ENCODE results near the gene TMC6.
"Not testable (repeated sequence)": the region's sequence is repeated elsewhere in the genome, so short reads cannot be mapped to it uniquely, and the experiment has no call there.

Gene TMC6

DNA sequence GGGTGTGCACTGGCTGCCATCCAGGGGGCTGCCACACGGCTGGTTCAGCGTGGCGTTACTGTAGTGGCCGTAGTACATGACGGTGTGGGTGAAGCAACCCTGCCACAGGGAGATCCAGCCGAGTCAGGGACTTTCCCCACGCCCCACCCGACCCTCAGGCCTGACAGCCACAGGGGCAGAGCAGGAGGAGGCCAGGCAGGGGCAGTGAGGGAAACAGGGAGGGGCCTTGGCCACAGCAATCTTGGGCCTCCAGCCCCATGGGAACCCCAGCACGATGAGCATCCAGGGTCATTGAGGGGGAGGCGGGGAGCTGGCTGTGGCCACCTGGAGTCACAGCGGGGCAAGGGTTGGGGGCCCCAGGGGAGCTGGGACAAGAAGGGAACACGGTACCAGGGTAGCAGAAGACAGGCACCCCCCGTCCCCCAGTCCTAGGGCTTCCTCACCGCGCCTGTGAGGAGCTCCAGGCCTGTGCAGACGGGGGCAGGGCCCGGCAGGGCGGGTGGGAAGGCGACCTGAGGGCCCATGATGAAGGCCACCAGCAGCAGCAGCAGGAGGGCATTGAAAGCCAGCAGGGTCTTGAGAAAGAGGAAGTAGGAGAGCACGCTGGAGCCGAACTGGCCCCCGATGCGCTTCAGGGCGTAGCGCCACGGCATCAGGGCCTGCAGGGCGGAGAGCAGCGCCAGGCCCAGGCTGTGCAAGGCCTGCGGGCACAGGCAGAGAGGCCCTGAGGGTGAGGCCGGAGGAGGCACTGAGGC is 4.3 kb downstream of the TMC6 start:
- peak in 1 of 56 donors; percentile 23 for DNase-seq

DNA sequence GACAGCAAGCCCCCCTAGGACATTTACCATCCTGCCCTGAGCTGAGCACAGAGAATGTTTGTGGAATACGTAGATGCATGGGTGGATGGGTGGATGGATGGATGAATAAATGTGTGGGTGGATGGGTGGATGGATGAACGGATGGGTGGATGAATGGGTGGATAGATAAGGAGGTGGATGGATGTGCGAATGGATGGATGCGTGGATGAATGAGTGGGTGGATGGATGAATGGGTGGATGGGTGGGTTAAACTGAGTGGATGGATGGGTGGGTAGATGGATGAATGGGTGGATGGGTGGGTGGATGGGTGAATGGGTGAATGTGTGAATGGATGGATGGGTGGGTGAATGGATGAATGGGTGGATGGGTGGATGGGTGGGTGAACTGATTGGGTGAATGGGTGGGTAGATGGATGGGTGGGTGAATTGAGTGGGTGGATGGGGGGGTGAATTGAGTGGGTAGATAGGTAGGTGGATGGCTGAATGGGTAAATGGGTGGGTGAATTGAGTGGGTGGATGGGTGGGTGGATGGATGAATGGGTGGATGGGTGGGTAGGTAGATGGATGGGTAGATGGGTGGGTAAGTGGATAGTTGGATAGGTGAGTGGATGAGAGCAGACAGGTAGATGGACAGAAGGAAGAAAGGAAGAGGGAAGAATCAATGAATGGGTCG is 5.2 kb downstream of the TMC6 start:
- DNase-seq = no peak

DNA sequence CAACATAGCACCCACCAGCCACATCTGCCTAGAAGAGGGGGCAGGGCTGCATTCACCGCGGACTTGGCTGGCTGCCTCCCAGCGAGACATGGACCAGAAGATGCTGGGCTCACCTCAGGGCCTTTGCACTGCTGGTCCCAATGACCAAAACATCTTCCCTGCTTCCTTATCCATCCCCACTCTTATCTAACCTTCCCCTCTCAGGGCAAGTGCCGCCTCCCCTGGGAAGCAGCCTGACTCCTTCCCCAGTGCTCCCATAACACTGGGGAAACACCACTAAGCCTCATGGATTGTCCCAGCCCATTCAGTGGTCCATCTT is 5.7 kb downstream of the TMC6 start:
- DNase-seq = no peak

DNA sequence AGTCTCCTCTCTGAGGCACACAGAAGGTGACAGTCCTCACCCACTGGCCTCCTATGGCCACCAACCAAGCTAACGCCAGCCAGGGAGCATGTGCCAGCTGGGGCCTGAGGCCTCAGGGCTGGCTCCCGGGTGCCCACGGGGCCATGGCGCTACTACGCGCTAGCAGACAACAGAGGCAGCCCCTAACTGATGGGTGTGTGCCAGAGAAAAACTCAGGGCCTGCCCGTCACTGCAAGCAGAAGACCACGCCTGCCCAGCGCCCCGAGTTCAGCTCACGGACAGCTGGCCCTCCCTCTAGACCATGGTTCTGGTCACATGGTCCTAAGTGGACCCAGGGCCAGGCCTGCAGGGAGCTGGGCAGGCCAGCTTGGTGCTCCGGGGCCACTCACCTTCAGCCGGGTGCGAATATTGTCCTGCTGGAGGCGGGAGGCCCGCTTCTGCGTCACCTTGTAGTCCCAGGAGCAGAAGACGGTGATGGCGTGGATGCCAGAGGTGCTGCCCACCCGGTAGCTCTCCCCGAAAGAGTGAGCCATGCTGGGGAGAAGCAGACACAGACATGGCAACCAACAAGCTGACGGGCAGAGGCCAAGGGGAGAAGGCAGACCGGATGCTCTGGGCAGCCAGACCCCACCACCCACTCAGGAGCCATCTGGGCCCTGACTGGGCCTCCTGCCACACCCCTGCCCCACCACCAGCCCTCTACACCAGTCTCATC is 6.2 kb downstream of the TMC6 start:
- no peak for DNase-seq

DNA sequence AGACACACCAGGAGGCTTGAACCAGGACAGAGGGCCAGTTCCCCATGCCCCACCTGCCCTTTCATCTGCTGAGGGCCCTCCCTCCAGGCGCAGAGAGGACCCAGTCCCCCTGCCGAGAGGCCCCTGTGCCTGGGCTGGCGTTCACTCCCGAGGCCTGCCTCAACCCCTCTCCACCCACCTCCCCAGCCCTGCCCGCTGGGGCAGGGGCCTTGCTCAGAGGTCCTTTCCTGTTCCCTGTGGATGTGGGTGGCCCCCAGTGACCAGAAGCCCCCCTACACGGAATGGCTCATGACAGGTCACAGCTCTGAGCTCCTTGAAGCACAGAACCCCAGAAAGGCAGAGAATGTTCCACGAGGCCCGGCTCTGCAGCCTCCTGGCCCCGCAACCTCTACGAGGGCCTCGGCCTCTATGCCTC is 6.7 kb downstream of the TMC6 start:
- DNase-seq = no peak

DNA sequence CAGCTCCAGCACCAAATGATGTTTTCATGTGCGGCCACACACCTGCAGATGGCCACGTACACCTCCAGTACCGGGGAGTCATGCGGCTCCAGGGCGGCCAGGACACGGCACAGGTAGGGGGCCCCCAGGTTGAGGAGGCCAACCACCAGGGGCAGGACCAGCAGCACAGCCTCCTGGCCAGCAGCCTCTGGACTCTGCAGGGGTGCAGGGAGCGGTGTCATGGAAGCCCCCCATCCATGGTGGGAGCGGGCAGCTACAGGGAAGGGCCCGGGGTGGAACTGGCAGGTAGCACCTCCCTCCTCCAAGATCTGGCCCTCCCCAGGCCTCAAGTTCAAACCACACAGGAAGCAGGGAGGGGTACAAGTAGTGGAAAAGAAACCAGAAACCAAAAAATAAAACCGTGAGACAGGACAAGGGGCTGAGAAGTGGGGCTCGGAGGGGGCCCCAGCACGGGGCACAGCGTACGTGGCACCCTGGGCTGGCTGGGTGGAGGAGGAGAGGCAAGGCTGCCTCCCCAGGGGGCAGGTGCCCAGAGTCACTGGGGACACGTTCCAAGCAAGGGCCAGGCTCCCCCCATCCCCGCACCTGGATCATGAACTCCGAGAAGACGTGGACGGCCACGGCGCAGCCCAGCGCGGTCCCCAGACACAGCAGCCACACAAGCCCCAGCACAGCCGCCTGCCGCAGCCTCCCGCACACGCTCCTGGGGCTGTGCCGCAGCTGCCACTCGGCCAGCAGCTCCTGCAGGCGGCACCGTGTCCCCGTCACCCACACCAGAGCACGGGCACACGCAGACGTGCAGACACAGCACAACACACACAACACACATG is 7.4 kb downstream of the TMC6 start:
- no peak for DNase-seq

DNA sequence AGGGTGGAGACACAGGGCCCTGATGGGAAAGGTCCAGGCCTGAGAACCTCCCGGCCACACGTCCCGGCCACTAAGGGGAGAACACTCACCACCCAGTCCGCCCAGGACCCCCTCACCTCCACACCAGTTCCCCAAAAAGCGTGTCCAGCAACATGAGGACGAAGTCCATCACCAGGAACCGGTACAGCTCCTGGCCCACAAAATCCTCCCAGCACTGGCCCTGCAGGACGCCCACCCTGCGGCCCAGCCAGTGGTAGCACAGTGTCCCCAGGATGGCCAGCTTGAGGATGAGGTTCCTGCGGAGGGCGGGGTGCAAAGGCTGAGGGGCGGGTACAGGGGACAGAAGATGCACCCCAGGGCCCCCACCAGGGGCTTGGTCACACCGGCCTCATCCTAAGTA is 8.0 kb downstream of the TMC6 start:
- DNase-seq = no peak

DNA sequence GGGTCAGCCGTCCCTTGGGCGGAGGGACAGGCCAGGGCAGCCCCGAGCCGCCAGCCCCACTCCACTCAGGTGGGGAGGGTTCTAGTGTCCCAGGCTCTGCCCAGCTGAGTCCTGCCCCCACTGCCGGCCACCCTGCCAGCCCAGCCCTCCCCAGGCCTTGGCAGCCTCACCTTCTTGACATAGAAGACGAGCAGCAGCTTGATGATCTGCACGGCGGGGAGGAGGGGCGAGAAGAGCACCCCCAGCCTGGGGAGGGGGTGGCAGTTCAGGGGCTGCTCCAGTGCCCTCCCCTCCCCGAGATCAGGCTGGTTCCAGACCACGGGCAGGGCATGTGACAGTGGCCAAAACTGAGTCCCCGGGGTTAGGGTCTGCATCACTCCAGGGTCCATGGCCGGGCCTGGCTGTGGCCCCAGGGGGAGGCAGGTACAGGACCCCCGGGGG is 9.7 kb downstream of the TMC6 start:
- DNase-seq = no peak

DNA sequence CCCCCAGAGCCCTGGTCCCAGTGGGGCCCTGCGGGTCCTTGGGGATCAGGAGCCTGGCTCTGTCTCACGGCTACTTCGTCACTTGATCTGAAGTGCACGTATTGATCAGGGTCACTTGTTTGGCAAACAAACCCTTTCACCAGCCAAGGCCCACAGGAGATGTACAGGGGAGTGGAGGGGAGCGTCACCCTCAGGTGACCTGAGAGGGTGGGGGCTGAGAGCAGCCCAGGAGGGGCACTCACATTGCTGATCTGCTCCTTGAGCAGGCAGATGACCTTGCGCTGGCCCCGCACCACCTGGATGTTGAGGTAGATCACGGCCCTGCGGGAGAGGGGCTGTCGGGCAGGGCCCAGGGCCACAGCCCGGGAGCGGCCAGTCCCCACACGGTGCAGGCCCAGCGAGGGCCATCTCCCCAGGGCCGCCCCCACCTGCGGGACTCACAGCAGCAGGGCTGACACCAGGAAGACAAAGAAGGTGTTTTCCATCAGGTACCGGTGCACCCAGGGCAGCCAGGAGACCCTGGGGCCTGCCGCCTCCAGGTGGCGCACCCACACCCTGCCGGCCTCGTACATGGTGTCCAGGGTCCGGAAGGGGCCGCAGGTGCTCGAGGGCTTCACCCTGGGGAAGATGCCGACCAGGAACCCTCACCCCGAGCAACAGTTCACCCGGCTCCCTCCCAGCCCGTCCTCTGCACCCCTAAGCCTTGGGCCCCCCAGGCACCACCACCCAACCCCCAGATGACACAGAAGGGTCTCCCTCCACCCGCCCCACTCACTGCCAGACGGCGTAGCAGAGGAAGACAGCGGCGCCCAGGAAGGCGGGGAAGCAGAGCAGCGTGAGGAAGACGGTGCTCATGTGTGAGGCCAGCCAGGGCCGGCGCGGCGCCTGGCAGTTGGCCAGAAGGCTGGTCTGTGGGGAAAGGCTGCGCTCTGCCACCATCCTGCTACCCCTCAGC is 11.3 kb downstream of the TMC6 start:
- peak in 25 of 56 donors; percentile 16 to 73 (median 43) for DNase-seq

DNA sequence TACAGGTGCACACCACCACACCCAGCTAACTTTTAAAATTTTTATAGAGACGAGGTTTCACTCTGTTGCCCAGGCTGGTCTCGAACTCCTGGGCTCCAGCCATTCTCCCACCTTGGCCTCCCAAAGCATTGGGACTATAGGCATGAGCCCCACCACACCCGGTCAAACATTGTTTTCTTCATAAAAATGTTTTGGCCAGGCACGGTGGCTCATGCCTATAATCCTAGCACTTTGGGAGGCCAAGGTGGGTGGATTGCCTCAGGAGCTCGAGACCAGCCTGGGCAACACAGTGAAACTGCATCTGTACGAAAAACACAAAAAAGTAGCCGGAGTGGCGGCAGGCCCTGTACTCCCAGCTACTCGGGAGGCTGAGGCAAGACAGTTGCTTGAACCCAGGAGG is 12.1 kb downstream of the TMC6 start:
- DNase-seq = no peak

DNA sequence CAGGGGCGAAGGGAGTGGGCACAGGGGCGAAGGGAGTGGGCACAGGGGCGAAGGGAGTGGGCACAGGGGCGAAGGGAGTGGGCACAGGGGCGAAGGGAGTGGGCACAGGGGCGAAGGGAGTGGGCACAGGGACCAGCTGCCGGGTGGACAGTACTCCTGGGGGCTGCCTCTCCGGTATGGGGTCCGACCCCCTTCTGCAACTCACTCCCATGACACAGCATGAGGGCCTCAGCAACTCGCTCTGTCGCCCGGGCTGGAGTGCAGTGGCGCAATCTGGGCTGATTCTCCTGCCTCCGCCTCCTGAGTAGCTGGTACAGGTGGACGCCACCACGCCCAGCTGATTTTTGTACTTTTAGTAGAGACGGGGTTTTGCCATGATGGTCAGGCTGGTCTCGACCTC is 12.8 kb downstream of the TMC6 start:
- DNase-seq = not testable (repeated sequence)

DNA sequence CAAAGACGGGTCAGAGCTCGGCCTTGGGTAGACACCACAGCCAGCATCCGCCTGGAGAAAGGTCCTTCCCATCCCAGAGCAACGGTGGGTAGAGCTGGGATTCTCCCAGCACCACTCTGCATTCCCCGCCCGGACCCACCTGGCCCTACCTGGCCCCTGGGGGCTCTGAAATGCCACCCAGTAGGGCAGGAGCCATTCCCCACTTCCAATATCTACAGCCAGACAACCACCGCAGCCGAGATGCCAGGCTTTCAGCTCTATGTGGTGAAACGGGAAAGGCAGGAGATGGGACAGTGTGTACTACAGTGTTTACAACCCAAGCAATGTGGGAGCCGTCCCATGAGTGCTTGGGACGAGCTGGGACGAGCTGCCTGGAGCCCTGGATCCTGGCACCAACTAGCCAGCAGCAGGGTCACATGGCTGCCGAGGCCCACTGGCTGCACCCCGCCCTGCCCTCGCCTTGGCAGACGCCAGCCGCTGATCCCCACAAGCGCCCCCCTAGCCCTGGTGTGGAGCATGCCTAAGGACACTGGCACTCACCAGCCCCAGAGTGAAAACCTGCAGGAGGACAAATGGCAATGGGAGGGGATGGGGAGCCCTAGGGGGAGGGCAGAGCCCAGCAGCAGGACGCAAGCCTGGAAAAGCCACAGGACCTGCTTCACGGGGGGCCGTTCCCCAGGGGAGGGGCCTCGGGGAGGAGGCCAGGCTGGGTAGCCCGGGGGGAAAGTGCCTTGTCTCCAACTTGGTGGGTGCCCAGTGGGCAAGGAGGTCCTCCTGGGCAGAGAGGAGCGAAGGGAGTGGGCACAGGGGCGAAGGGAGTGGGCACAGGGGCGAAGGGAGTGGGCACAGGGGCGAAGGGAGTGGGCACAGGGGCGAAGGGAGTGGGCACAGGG is 13.5 kb downstream of the TMC6 start:
- peak in 55 of 56 donors; percentile 41 to 96 (median 87) for DNase-seq

DNA sequence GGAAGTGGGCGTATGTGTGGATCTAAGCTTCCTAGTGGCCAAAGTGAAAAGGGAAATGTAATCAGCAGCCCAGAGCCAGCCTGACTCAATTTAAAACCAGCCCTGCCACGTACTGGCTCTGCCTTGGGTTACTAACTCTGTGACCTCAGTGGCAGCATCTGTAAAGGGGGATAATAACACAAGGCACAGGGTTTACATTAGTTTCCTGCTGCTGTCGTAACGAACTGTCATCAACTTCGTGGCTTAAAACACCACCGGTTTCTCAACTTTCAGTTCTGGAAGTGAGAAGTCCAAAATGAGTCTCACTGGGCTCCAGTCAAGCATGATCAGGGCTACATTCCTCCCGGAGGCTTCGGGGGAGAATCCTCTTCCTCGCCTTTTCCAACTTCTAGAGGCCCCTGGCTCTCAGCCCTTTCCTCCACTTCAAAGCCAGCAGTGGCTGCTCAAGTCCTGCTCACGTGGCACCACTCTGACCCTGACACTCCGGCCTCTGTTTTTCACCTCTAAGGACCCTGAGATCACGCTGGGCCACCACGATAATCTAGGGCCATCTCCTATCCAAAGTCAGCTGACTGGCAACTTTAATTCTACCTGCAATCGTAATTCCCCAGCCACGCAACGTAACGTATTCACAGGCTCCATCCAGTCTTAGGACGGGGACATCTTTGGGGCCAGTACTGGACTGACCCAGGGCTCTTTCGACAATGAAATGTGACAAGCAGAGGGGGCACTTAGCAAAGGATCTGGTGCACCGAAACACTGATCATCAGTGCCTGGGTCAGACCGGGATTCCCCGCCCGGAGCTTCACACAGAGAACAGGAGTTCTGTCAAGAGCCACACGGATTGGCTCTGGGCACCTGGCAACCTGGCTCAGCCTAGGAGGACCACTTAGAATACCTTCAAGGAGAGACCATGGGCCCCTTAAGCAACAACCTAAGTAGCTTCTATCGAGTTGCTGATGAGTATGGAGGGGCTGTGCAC is 14.5 kb downstream of the TMC6 start:
- DNase-seq = no peak

DNA sequence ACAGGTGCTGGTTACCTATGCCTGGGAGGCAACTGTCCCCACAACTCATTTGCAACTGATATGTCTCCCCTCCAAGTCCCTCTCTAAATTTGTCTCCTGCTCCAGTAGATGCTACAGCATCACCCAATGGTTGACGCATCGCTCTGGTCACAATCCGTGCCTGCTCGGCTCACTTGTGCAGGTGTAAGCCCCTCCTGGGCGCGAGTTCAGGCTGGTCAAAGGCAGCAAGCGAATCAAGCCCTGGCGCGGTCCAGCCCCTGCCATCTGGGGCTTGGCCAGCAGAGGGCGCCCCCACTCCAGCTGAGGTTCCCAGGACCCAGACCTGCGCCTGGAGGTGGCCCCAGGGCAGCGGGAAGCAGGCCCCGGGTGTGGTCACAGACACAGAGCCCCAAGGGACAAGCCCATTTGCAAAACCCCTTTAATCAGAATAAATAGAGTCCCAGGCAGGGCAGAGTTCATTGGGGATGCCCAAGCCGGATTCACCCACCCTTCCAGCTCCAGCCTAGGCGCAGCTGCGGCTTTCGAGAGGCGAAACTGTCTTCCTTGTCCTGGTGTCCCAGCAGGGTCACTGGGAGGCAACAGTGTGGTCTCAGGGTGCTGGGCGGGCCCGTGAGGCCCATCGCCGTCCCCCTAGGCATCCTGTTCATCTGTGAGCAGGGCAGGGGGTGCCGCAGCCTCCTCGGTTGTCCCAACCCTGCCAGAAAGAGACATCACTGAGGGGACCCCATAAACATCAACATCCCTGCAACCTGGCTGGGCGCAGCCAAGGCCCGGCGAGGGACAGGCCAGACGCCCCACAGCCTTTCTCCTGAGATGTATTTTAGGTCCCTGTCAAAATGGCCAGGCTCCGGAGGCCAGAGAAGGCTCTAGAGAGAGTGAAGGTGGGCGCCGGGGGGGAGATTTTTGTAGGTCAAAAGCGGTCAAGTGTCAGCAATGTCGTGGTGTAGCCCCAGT is 15.8 kb downstream of the TMC6 start:
- peak in 49 of 56 donors; percentile 35 to 88 (median 66) for DNase-seq

DNA sequence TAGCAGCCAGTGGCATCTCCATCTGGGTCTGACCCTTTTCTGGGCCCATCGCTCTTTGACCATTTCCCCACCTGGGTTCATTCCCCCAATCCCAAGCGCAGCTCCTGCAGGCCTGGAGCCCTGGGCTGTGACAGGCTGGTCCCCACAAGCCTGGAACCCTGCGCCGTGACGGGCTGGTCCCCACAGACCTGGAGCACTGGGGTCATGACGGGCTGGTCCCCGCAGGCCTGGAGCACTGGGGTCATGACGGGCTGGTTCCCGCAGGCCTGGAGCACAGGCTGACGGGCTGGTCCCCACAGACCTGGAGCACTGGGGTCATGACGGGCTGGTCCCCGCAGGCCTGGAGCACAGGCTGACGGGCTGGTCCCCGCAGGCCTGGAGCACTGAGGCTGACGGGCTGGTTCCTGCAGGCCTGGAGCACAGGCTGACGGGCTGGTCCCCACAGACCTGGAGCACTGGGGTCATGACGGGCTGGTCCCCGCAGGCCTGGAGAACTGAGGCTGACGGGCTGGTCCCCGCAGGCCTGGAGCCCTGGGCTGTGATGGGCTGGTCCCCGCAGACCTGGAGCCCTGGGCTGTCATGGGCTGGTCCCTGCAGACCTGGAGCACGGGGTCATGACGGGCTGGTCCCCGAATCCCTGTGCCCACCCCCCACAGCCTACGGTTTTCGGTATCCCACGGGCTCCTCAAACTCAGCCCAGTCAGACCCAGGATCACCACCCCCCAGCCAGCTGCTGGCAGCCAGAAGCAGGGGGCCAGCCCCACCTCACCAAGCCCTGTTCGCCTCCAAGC is 16.6 kb downstream of the TMC6 start:
- no peak for DNase-seq
